ENCODE data around the gene CTCF.
A peak's percentile ranks its signal among the peaks of the same experiment; 100 is the strongest.
"Not testable (repeated sequence)": the region's sequence is repeated elsewhere in the genome, so short reads cannot be mapped to it uniquely, and the experiment has no call there.

Gene CTCF

GRCh38 chr16:67533987-67534386 is 28.3 kb upstream of the CTCF start:
- not testable (repeated sequence) for DNase-seq (ENCODE audit: low read depth in 2 of 2)

GRCh38 chr16:67534431-67534830 is 27.9 kb upstream of the CTCF start:
- DNase-seq (ENCODE audit: low read depth in 2 of 2) = no peak

GRCh38 chr16:67535201-67535600 is 27.1 kb upstream of the CTCF start:
- no peak for DNase-seq (ENCODE audit: low read depth in 2 of 2)

- no peak for DNase-seq (ENCODE audit: low read depth in 2 of 2)
Observed at GRCh38 chr16:67537270-67537635, 25.1 kb upstream of the CTCF start.

GRCh38 chr16:67537636-67538591 is 24.4 kb upstream of the CTCF start:
- DNase-seq (ENCODE audit: low read depth in 2 of 2) = peak in 1 of 2 donors; percentile 50

- DNase-seq (ENCODE audit: low read depth in 2 of 2) = no peak
Observed at GRCh38 chr16:67538666-67539101, 23.6 kb upstream of the CTCF start.

GRCh38 chr16:67539271-67539670 is 23.1 kb upstream of the CTCF start:
- no peak for DNase-seq (ENCODE audit: low read depth in 2 of 2)

- DNase-seq (ENCODE audit: low read depth in 2 of 2) = no peak
Observed at GRCh38 chr16:67539691-67540635, 22.4 kb upstream of the CTCF start.

GRCh38 chr16:67540756-67541155 is 21.6 kb upstream of the CTCF start:
- DNase-seq (ENCODE audit: low read depth in 2 of 2) = no peak

- DNase-seq (ENCODE audit: low read depth in 2 of 2) = no peak
Observed at GRCh38 chr16:67541391-67542263, 20.7 kb upstream of the CTCF start.

GRCh38 chr16:67542464-67542863 is 19.9 kb upstream of the CTCF start:
- DNase-seq (ENCODE audit: low read depth in 2 of 2) = peak; percentile 48 to 50

- DNase-seq (ENCODE audit: low read depth in 2 of 2) = no peak
Observed at GRCh38 chr16:67543036-67543435, 19.3 kb upstream of the CTCF start.

- DNase-seq (ENCODE audit: low read depth in 2 of 2) = no peak
Observed at GRCh38 chr16:67543582-67543981, 18.7 kb upstream of the CTCF start.

GRCh38 chr16:67544329-67544841 is 17.9 kb upstream of the CTCF start:
- no peak for DNase-seq (ENCODE audit: low read depth in 2 of 2)

- DNase-seq (ENCODE audit: low read depth in 2 of 2) = no peak
Observed at GRCh38 chr16:67544844-67545664, 17.3 kb upstream of the CTCF start.

GRCh38 chr16:67545665-67546024 is 16.7 kb upstream of the CTCF start:
- no peak for DNase-seq (ENCODE audit: low read depth in 2 of 2)

- no peak for DNase-seq (ENCODE audit: low read depth in 2 of 2)
Observed at GRCh38 chr16:67546091-67546501, 16.2 kb upstream of the CTCF start.

- DNase-seq (ENCODE audit: low read depth in 2 of 2) = peak; percentile 53 to 55
Observed at GRCh38 chr16:67546761-67547422, 15.4 kb upstream of the CTCF start.

- DNase-seq (ENCODE audit: low read depth in 2 of 2) = no peak
Observed at GRCh38 chr16:67547423-67548264, 14.7 kb upstream of the CTCF start.

Measured in stimulated activated CD8-positive, alpha-beta memory T cell treated with anti-CD3 and anti-CD28 coated beads, Interleukin-2, amount 100 ng/mL, for 1 hour (primary cell).